Measurements from ENCODE around the gene PAIP2.

GRCh38 chr5:139390639-139391569 is 49.2 kb downstream of the PAIP2 start:
- no peak for TF ChIP-seq GATA2 (IDR thresholded peaks at IDR 0.05; ENCODE audit: low read depth, low read length)
- TF ChIP-seq GATA3 (IDR thresholded peaks at IDR 0.05; ENCODE audit: low read depth, low read length), result no peak
